H1 (cell line): ENCODE data around the gene ACVR1. TPM values are rescaled to one million over a fixed set of nuclear protein-coding genes. Genes with fewer than 3 reads are reported as not detected.

Experiments used
- CTCF ChIA-PET: fragments of 300-600 bp; sonication (Branson Sonifier 250); formaldehyde crosslinking; loops from one replicate; lab custom pipeline; 2021; ENCODE audit not compliant: partially characterized antibody; lab: Charles Lee
- POLR2A ChIA-PET: fragments of 300-600 bp; sonication (Branson Sonifier 250); formaldehyde crosslinking; loops from one replicate; lab custom pipeline; 2021; ENCODE audit warnings: inconsistent platforms; ENCODE audit not compliant: partially characterized antibody; lab: Charles Lee
- DNase-seq, 2 experiments: peaks; one replicate each; pipeline versions ENCODE4 v3.0.0 to v3.0.0-alpha.2; 2010 to 2022; ENCODE audit warnings: low spot score in 2 of 2, low read depth in 1 of 2, mixed read lengths in 1 of 2
- FAIRE-seq: peaks from 2 replicates; lab custom pipeline; 2011; peaks lifted over from hg19 to GRCh38; lab: Jason Lieb, UNC
- H2AFZ ChIP-seq: 2 replicates; pipeline ENCODE4 v1.8.1; 2012; ENCODE audit warnings: low read length, inconsistent platforms
- H2AK5ac ChIP-seq: 2 replicates; pipeline ENCODE4 v1.6.1; 2013; ENCODE audit warnings: low read depth, low read length
- H2BK120ac ChIP-seq: replicated peaks from 2 replicates; pipeline ENCODE3; 2013; ENCODE audit warnings: low read depth, low read length, inconsistent platforms
- H2BK12ac ChIP-seq: 2 replicates; pipeline ENCODE4 v1.6.1; 2013; ENCODE audit warnings: low read depth, low read length
- H2BK15ac ChIP-seq: 2 replicates; pipeline ENCODE4 v1.6.1; 2013; ENCODE audit warnings: low read length
- H2BK20ac ChIP-seq: 2 replicates; pipeline ENCODE4 v1.6.1; 2013; ENCODE audit warnings: low read length
- H2BK5ac ChIP-seq: 2 replicates; pipeline ENCODE4 v1.6.1; 2013; ENCODE audit warnings: low read depth, low read length
- H3K14ac ChIP-seq: 2 replicates; pipeline ENCODE4 v1.6.1; 2013; ENCODE audit warnings: inconsistent platforms; ENCODE audit not compliant: insufficient read length
- H3K18ac ChIP-seq: 2 replicates; pipeline ENCODE4 v1.6.1; 2013; ENCODE audit warnings: low read length; ENCODE audit errors: extremely low read depth
- H3K23ac ChIP-seq: 2 replicates; pipeline ENCODE4 v1.6.1; 2013; ENCODE audit warnings: inconsistent platforms; ENCODE audit not compliant: insufficient read length
- H3K23me2 ChIP-seq: 2 replicates; pipeline ENCODE4 v1.6.1; 2013; ENCODE audit warnings: low read depth, low read length
- H3K27ac ChIP-seq: 2 replicates; pipeline ENCODE4 v1.6.1; 2011; ENCODE audit warnings: low read depth, low read length, inconsistent platforms
- H3K27me3 ChIP-seq, 4 experiments: replicated peaks in 1 of 4; 1 replicate in 1 of 4; 2 replicates in 3 of 4; pipeline versions ENCODE4 v1.6.1 to v1.8.1; 2011 to 2013; ENCODE audit warnings: low read length in 3 of 4, mild to moderate bottlenecking in 3 of 4, inconsistent platforms in 2 of 4, mixed read lengths in 2 of 4, moderate library complexity in 1 of 4; ENCODE audit not compliant: control insufficient read depth in 3 of 4, insufficient read depth in 3 of 4; ENCODE audit errors: extremely low read depth in 1 of 4
- H3K36me3 ChIP-seq, 4 experiments: 2 replicates each; pipeline versions ENCODE4 v1.6.1 to v1.8.1; 2011 to 2013; ENCODE audit warnings: mild to moderate bottlenecking in 4 of 4, low read length in 3 of 4, moderate library complexity in 2 of 4, control low read depth in 1 of 4, inconsistent platforms in 1 of 4; ENCODE audit not compliant: insufficient read depth in 4 of 4, control insufficient read depth in 2 of 4
- H3K4ac ChIP-seq: replicated peaks from 2 replicates; pipeline ENCODE3; 2013; ENCODE audit warnings: low read length, low read depth, mixed read lengths, inconsistent platforms; ENCODE audit not compliant: insufficient read length
- H3K4me1 ChIP-seq, 4 experiments: replicated peaks in 1 of 4; 1 replicate in 1 of 4; 2 replicates in 3 of 4; pipeline versions ENCODE4 v1.6.1 to v1.8.1; 2011 to 2013; ENCODE audit warnings: low read length in 3 of 4, inconsistent platforms in 2 of 4, mixed read lengths in 1 of 4; ENCODE audit not compliant: insufficient read depth in 4 of 4, control insufficient read depth in 3 of 4
- H3K4me2 ChIP-seq, 2 experiments: 2 replicates each; pipeline versions ENCODE4 v1.6.1 to v1.8.1; 2011 to 2013; ENCODE audit warnings: low read depth in 2 of 2, low read length in 2 of 2, control low read depth in 1 of 2, inconsistent platforms in 1 of 2, mild to moderate bottlenecking in 1 of 2; ENCODE audit not compliant: insufficient read depth in 1 of 2
- H3K4me3 ChIP-seq, 4 experiments: fragments of 200-600, 300-600 bp in 1 of 4; sonication (generic), shearing (Covaris generic), sonication (Bioruptor Twin) in 1 of 4; 2 replicates each; pipeline versions ENCODE4 v1.5.1 to v1.8.1; 2011 to 2016; ENCODE audit warnings: low read length in 4 of 4, low read depth in 3 of 4, control low read depth in 2 of 4, inconsistent platforms in 2 of 4, mild to moderate bottlenecking in 2 of 4, mixed read lengths in 1 of 4, moderate library complexity in 1 of 4; ENCODE audit not compliant: insufficient read depth in 2 of 4; ENCODE audit errors: extremely low read depth in 1 of 4
- H3K56ac ChIP-seq: replicated peaks from 2 replicates; pipeline ENCODE3; 2013; ENCODE audit warnings: low read depth, mild to moderate bottlenecking, mixed read lengths, low read length, inconsistent platforms; ENCODE audit not compliant: insufficient read length
- H3K79me1 ChIP-seq: 2 replicates; pipeline ENCODE4 v1.6.1; 2013; ENCODE audit warnings: low read depth, low read length, control low read depth
- H3K79me2 ChIP-seq, 2 experiments: 2 replicates each; pipeline versions ENCODE4 v1.6.1 to v1.8.1; 2012 to 2013; ENCODE audit warnings: low read length in 2 of 2, mild to moderate bottlenecking in 2 of 2, inconsistent platforms in 1 of 2; ENCODE audit not compliant: insufficient read depth in 2 of 2, control insufficient read depth in 1 of 2
- H3K9ac ChIP-seq, 4 experiments: replicated peaks in 1 of 4; 1 replicate in 1 of 4; 2 replicates in 3 of 4; pipeline versions ENCODE4 v1.6.1 to v1.8.1; 2011 to 2013; ENCODE audit warnings: low read depth in 3 of 4, low read length in 3 of 4, control low read depth in 2 of 4, mild to moderate bottlenecking in 2 of 4, moderate library complexity in 2 of 4, inconsistent platforms in 1 of 4; ENCODE audit errors: extremely low read depth in 1 of 4
- H3K9me3 ChIP-seq, 2 experiments: 2 replicates each; pipeline versions ENCODE4 v1.6.1 to v1.8.1; 2012 to 2013; ENCODE audit warnings: mild to moderate bottlenecking in 2 of 2, moderate library complexity in 2 of 2, control low read depth in 1 of 2, inconsistent platforms in 1 of 2, low read depth in 1 of 2, low read length in 1 of 2, mixed read lengths in 1 of 2; ENCODE audit not compliant: insufficient read depth in 2 of 2
- H4K20me1 ChIP-seq, 2 experiments: replicated peaks in 1 of 2; 2 replicates each; pipeline versions ENCODE3 to v1.8.1; 2011 to 2013; ENCODE audit warnings: inconsistent platforms in 2 of 2, low read length in 2 of 2, mild to moderate bottlenecking in 1 of 2; ENCODE audit not compliant: insufficient read depth in 2 of 2, control insufficient read depth in 1 of 2
- H4K5ac ChIP-seq: 2 replicates; pipeline ENCODE4 v1.6.1; 2013; ENCODE audit warnings: low read length, low read depth, mixed read lengths, inconsistent platforms; ENCODE audit not compliant: insufficient read length
- H4K8ac ChIP-seq: 2 replicates; pipeline ENCODE4 v1.8.0; 2013; ENCODE audit warnings: mild to moderate bottlenecking, moderate library complexity, low read length, inconsistent platforms; ENCODE audit not compliant: insufficient read depth; ENCODE audit errors: extremely low read depth
- H4K91ac ChIP-seq: replicated peaks from 2 replicates; pipeline ENCODE3; 2013; ENCODE audit warnings: low read length, mixed read lengths, inconsistent platforms; ENCODE audit not compliant: insufficient read length
- CTCF ChIP-seq, 3 experiments: IDR thresholded peaks; 1 replicate in 2 of 3; 2 replicates in 1 of 3; pipeline versions ENCODE4 v1.5.1 to v1.6.1; 2011; ENCODE audit warnings: low read length in 3 of 3, mild to moderate bottlenecking in 3 of 3, inconsistent platforms in 2 of 3, low read depth in 1 of 3, moderate library complexity in 1 of 3; ENCODE audit not compliant: insufficient read depth in 1 of 3; ENCODE audit errors: control extremely low read depth in 1 of 3
- EP300 ChIP-seq, 2 experiments: IDR thresholded peaks; 1 replicate in 1 of 2; 2 replicates in 1 of 2; pipeline ENCODE4 v1.6.1; 2011 to 2012; ENCODE audit warnings: low read depth in 2 of 2, low read length in 2 of 2, mild to moderate bottlenecking in 2 of 2, borderline replicate concordance in 1 of 2, inconsistent platforms in 1 of 2, moderate library complexity in 1 of 2
- KDM5A ChIP-seq: fragments of 200-600 bp; IDR thresholded peaks from 2 replicates; pipeline ENCODE4 v1.7.1; 2012; ENCODE audit warnings: mild to moderate bottlenecking, low read length, inconsistent platforms, mixed read lengths
- NRF1 ChIP-seq: IDR thresholded peaks from 2 replicates; pipeline ENCODE4 v1.6.1; 2011; ENCODE audit warnings: mild to moderate bottlenecking, low read depth, low read length, improper control_type of control experiment
- RBBP5 ChIP-seq: IDR thresholded peaks from 2 replicates; pipeline ENCODE4 v1.7.1; 2012; ENCODE audit warnings: low read depth, mild to moderate bottlenecking, inconsistent platforms, low read length, moderate library complexity, borderline replicate concordance
- SIRT6 ChIP-seq: IDR thresholded peaks from one replicate; pipeline ENCODE4 v1.7.1; 2012; ENCODE audit warnings: low read length, inconsistent platforms
- SP1 ChIP-seq: IDR thresholded peaks from 2 replicates; pipeline ENCODE4 v1.6.1; 2011; ENCODE audit warnings: low read depth, low read length
- TAF7 ChIP-seq: optimal IDR thresholded peaks from 2 replicates; pipeline ENCODE3; 2011; ENCODE audit warnings: low read depth, mild to moderate bottlenecking, inconsistent platforms, low read length, moderate library complexity, borderline replicate concordance
- TBP ChIP-seq: IDR thresholded peaks from 2 replicates; pipeline ENCODE4 v1.6.1; 2011; ENCODE audit warnings: low read depth, low read length, improper control_type of control experiment
- USF2 ChIP-seq: IDR thresholded peaks from 2 replicates; pipeline ENCODE4 v1.6.1; 2011; ENCODE audit warnings: low read length, improper control_type of control experiment
- WGBS, 2 experiments: shearing (Covaris generic) in 1 of 2; methylation state at CpG; one replicate each; pipeline versions ENCODE4 v1.1.6 to v1.1.7; 2013 to 2015; ENCODE audit warnings: low lambda C conversion rate in 2 of 2, mixed read lengths in 2 of 2, inconsistent platforms in 1 of 2, low coverage in 1 of 2, missing lambda C conversion rate in 1 of 2; ENCODE audit not compliant: insufficient replicate concordance in 2 of 2, insufficient coverage in 1 of 2, insufficient read length in 1 of 2; ENCODE audit errors: extremely low coverage in 1 of 2, missing lambda C conversion rate in 1 of 2; 5-methylcytosine and 5-hydroxymethylcytosine counted together
- polyA plus RNA-seq, 7 experiments: library from polyadenylated mRNA; depleted of rRNA in 3 of 7; stranded (reverse) in 5 of 7; unstranded in 2 of 7; fragments of >200 nt in 5 of 7; fragments of 200-250 nt in 2 of 7; gene quantifications; 1 replicate in 5 of 7; 2 replicates in 1 of 7; 4 replicates in 1 of 7; pipeline versions ENCODE4 v1.2.1 to v1.2.3, GENCODE V29; 2011 to 2013; ENCODE audit warnings: missing spikeins in 2 of 7, mixed read lengths in 2 of 7
- total RNA-seq: library from RNA; stranded (reverse); fragmentation: NEBNext Ultra II Directional; extraction: Animal tissue kit (Norgen Biotek cat#: 25700); gene quantifications from 2 replicates; pipeline ENCODE4 v1.2.1, GENCODE V29; 2021

ACVR1 gene
- total and polyA plus RNA-seq, 2 of the 8 experiments (the other 6 are each of a cell fraction or from before 2014, with no cell fraction given) = 8.5 to 17.7 TPM

- no peak overlapping the region for H3K23ac ChIP-seq
- H4K5ac ChIP-seq = no peak overlapping the region
- H3K27me3 ChIP-seq = no peaks in the 10 kb centered on the region
- DNase-seq (no peak), FAIRE-seq (no peak)
- no peak overlapping the region for H2AFZ ChIP-seq
- H3K23me2 ChIP-seq = no peaks in the 10 kb centered on the region; the same call in 1 of the 2 replicates
- H3K18ac ChIP-seq = no peak overlapping the region
- no peak overlapping the region for H2BK15ac ChIP-seq
- no peak overlapping the region for H2AK5ac ChIP-seq
- H2BK5ac ChIP-seq = no peak overlapping the region
- H3K36me3 ChIP-seq = no peaks in the 10 kb centered on the region
- H3K4me3 ChIP-seq = no peak overlapping the region
- no peak overlapping the region for H4K8ac ChIP-seq
- no peak overlapping the region for H3K27ac ChIP-seq
- no peaks in the 10 kb centered on the region for H3K79me1 ChIP-seq
- POLR2A ChIA-PET = no interaction called here
- H3K9me3 ChIP-seq = no peaks in the 10 kb centered on the region
- no peak overlapping the region for H2BK20ac ChIP-seq
- H4K20me1 ChIP-seq = peaks cover 0 to 2% of the 10 kb centered on the region in 2 experiments
- no peak overlapping the region for H2BK120ac ChIP-seq
- H3K4me1 ChIP-seq = peaks cover 0 to 21% (median 5%) of the 10 kb centered on the region in 4 experiments; a peak in 3 of 7 replicates
- 92% methylated on average over 7 of the region's 7 CpGs; no CpG with 5 or more reads in 1 of the 2 experiments for WGBS, 2 experiments
- H3K9ac ChIP-seq = no peak overlapping the region
- H3K56ac ChIP-seq = no peak overlapping the region
- CTCF ChIA-PET = interaction anchor here (0.6 to 2.4 kb wide), 7 partner anchors 9 to 223 kb away, joined by 3 to 8 read pairs (median 3); no protein-coding TSS in a partner anchor
- no peak overlapping the region for H3K4me2 ChIP-seq
- H2BK12ac ChIP-seq = no peak overlapping the region
- no peak overlapping the region for H4K91ac ChIP-seq
- H3K79me2 ChIP-seq = no peaks in the 10 kb centered on the region
- no peak overlapping the region for H3K4ac ChIP-seq
- no peak overlapping the region for H3K14ac ChIP-seq
- no peak for TF ChIP-seq USF2
- TF ChIP-seq NRF1 = no peak
- no peak for TF ChIP-seq SP1
- TF ChIP-seq EP300 (IDR thresholded peaks at IDR 0.05; ENCODE audit: borderline replicate concordance in 1 of 2, low read depth in 2 of 2, low read length in 2 of 2) = no peak
- TF ChIP-seq KDM5A = no peak
- TF ChIP-seq RBBP5 = no peak
- TF ChIP-seq SIRT6 = no peak
- no peak for TF ChIP-seq CTCF (IDR thresholded peaks at IDR 0.05; ENCODE audit: control extremely low read depth in 1 of 3, insufficient read depth in 1 of 3, low read depth in 1 of 3, low read length in 3 of 3)
- TF ChIP-seq TBP = no peak
- no peak for TF ChIP-seq TAF7
Observed at GRCh38 chr2:157787364-157787938, 88.7 kb downstream of the ACVR1 start.
